Activated naive CD4-positive, alpha-beta T cell treated with anti-CD3 and anti-CD28 coated beads, Interleukin-2, amount 50 U/mL, for 16 hours (primary cell): Measurements from ENCODE around the gene GPR157.

Experiments used
- DNase-seq: peaks from one replicate; pipeline ENCODE4 v3.0.0-alpha.2; 2020

GPR157 gene

GRCh38 chr1:9059891-9060744, 68.8 kb downstream of the GPR157 start:
- DNase-seq = no peak

DNA sequence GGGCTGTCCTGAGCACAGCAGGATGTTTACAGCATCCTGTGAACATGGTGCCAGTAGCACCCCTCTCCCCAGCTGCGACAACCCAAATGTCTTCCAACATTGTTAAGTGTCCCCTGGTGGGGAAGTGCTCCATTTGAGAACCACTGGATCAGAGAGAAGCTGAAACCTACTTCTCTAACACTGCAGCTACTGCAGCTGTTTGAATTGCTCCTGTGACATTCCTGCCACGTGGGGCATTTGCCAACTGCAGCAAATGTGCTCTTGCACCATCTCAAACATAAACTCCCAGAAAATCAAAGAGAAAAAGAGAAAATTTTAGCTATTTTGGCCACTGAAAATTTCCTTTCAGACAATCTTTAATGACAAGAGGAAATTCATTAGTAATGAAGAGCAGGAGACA, 70.4 kb downstream of the GPR157 start:
- no peak for DNase-seq

GRCh38 chr1:9057851-9058250, 71.1 kb downstream of the GPR157 start:
- DNase-seq = no peak

GRCh38 chr1:9052272-9053049, 76.4 kb downstream of the GPR157 start:
- DNase-seq = no peak

GRCh38 chr1:9051379-9051778, 77.5 kb downstream of the GPR157 start:
- no peak for DNase-seq

DNA sequence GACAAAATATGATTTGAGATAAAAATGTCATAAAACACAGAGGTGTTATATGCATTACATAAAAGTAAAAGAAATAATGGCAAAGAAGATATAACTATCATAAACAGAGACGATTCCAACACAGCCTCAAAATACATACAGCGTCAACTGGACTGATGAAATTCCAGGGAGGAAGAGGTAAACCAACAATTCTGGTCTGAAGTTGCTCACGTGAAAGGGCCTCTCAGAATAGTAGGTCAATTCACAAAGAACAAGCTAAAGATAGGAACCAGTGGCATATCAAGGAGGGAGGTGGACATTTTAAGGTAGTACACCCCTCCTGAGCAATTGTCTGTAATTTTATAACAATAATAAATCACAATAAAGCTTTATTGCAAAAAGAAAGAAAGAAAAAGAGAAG, 78.1 kb downstream of the GPR157 start:
- no peak for DNase-seq
